ENCODE data around the gene GRB2.

GRB2 gene

GRCh38 chr17:75411328-75412067 is 6.0 kb upstream of the GRB2 start:
- in situ Hi-C loops (cut with HindIII; ENCODE audit: low sequenced_read_pairs): no loop called here
- H3K4me3 ChIP-seq (ENCODE audit: low read depth, low read length): no peak overlapping the region
- no peak for DNase-seq (ENCODE audit: low read depth, low spot score)

GRCh38 chr17:75410141-75410540 is 4.7 kb upstream of the GRB2 start:
- H3K4me3 ChIP-seq (ENCODE audit: low read depth, low read length): no peak overlapping the region
- TF ChIP-seq CTCF (IDR thresholded peaks at IDR 0.05; ENCODE audit: low read depth, low read length): no peak
- DNase-seq (ENCODE audit: low read depth, low spot score): no peak
- in situ Hi-C loops (cut with HindIII; ENCODE audit: low sequenced_read_pairs): no loop called here

More at GRCh38 chr17:75411328-75412067, 6.0 kb upstream of the GRB2 start:
- TF ChIP-seq CTCF (IDR thresholded peaks at IDR 0.05; ENCODE audit: low read depth, low read length): no peak

GRCh38 chr17:75407655-75408352 is 2.3 kb upstream of the GRB2 start:
- H3K4me3 ChIP-seq (ENCODE audit: low read depth, low read length): no peak overlapping the region
- no peak for TF ChIP-seq CTCF (IDR thresholded peaks at IDR 0.05; ENCODE audit: low read depth, low read length)
- DNase-seq (ENCODE audit: low read depth, low spot score): no peak
- in situ Hi-C loops (cut with HindIII; ENCODE audit: low sequenced_read_pairs): no loop called here

- in situ Hi-C loops (cut with HindIII; ENCODE audit: low sequenced_read_pairs): no loop called here
- peak overlapping the region; percentile 96 for H3K4me3 ChIP-seq (ENCODE audit: low read depth, low read length)
- no peak for TF ChIP-seq CTCF (IDR thresholded peaks at IDR 0.05; ENCODE audit: low read depth, low read length)
- no peak for DNase-seq (ENCODE audit: low read depth, low spot score)
Measured at GRCh38 chr17:75406222-75406615, 741 bp upstream of the GRB2 start.

GRCh38 chr17:75404731-75405364 is 630 bp downstream of the GRB2 start:
- DNase-seq (ENCODE audit: low read depth, low spot score): peak; percentile 36
- in situ Hi-C loops (cut with HindIII; ENCODE audit: low sequenced_read_pairs): no loop called here
- no peak for TF ChIP-seq CTCF (IDR thresholded peaks at IDR 0.05; ENCODE audit: low read depth, low read length)
- H3K4me3 ChIP-seq (ENCODE audit: low read depth, low read length): peak overlapping the region; percentile 96

- peak overlapping the region; percentile 96 for H3K4me3 ChIP-seq (ENCODE audit: low read depth, low read length)
- in situ Hi-C loops (cut with HindIII; ENCODE audit: low sequenced_read_pairs): no loop called here
- peak; percentile 97 for TF ChIP-seq CTCF (IDR thresholded peaks at IDR 0.05; ENCODE audit: low read depth, low read length)
- DNase-seq (ENCODE audit: low read depth, low spot score): peak; percentile 80
Measured at GRCh38 chr17:75404223-75404730, 1.2 kb downstream of the GRB2 start.

All from astrocyte of the spinal cord (primary cell).